Measurements from ENCODE around the gene C5. TPM values are rescaled to one million over a fixed set of nuclear protein-coding genes. Genes with fewer than 3 reads are reported as not detected.

The C5 gene
- total RNA-seq, 4 donors from 2014 or later = 3.2 to 13.2 (median 6.8) TPM

- TF ChIP-seq, protein P1, sequence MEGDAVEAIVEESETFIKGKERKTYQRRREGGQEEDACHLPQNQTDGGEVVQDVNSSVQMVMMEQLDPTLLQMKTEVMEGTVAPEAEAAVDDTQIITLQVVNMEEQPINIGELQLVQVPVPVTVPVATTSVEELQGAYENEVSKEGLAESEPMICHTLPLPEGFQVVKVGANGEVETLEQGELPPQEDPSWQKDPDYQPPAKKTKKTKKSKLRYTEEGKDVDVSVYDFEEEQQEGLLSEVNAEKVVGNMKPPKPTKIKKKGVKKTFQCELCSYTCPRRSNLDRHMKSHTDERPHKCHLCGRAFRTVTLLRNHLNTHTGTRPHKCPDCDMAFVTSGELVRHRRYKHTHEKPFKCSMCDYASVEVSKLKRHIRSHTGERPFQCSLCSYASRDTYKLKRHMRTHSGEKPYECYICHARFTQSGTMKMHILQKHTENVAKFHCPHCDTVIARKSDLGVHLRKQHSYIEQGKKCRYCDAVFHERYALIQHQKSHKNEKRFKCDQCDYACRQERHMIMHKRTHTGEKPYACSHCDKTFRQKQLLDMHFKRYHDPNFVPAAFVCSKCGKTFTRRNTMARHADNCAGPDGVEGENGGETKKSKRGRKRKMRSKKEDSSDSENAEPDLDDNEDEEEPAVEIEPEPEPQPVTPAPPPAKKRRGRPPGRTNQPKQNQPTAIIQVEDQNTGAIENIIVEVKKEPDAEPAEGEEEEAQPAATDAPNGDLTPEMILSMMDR (IDR thresholded peaks at IDR 0.05) = no peak
- TF ChIP-seq EP300 (IDR thresholded peaks at IDR 0.05) (no peak), POLR2AphosphoS5 (IDR thresholded peaks at IDR 0.05) (no peak), POLR2A (IDR thresholded peaks at IDR 0.05) (no peak)
- H3K27ac ChIP-seq = no peak overlapping the region
- no peaks in the 10 kb centered on the region for H3K9me3 ChIP-seq
- H3K4me1 ChIP-seq = peaks cover 61% of the 10 kb centered on the region
- no peaks in the 10 kb centered on the region for H3K27me3 ChIP-seq
- DNase-seq (ENCODE audit: low spot score in 2 of 2) = no peak
- H3K4me3 ChIP-seq = no peak overlapping the region
- no peaks in the 10 kb centered on the region for H3K36me3 ChIP-seq
- 44% methylated on average over 1 of the region's 1 CpG for WGBS
Observed at GRCh38 chr9:120937127-120937526, 112.9 kb downstream of the C5 start.

GRCh38 chr9:120936764-120937122 is 113.3 kb downstream of the C5 start:
- Histone ChIP-seq H3K27me3 (no peaks in the 10 kb centered on the region), H3K9me3 (no peaks in the 10 kb centered on the region), H3K4me1 (peaks cover 61% of the 10 kb centered on the region), H3K27ac (no peak overlapping the region), H3K4me3 (no peak overlapping the region), H3K36me3 (no peaks in the 10 kb centered on the region)
- DNase-seq (ENCODE audit: low spot score in 2 of 2) = no peak
- TF ChIP-seq POLR2A (IDR thresholded peaks at IDR 0.05) = no peak
- no peak for TF ChIP-seq EP300 (IDR thresholded peaks at IDR 0.05)
- TF ChIP-seq POLR2AphosphoS5 (IDR thresholded peaks at IDR 0.05) = no peak
- TF ChIP-seq, protein P1 (IDR thresholded peaks at IDR 0.05) = no peak
- WGBS = 54% methylated on average over 2 of the region's 2 CpGs

DNA sequence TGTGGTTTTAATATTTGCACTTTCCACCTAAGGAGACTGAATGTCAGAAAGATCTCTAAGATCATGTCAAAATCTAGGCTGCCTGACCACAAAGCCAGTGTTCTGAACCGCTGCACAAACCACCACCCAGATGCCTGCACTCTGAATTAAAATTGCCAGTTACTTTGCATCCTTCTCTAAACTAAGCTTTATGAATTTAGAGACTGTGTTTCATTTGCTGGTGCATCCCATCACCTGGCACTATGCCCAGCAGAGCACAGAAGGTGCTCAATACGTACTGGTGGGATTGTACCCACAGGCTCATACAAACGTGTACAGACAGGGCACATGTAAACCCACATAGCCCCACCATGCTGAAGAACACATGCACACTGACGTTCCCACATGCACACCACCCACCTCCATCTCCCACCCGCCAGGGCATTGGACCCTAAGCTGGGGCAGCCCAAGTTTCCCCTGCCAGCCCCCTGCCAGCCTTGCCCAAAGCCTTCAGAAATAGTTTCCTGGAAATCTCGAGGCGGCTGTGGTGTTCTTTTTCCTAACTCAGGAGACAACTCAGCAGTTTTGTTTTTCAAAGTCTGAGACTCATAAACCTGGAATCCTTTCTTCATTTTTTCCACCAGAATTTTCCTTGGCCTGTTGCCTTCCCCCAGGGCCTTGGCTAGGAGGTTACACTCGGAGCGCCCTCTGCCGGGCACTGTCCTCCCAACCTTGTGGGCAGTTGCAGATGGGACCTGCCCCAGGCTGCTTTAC is 113.9 kb downstream of the C5 start:
- H3K9me3 ChIP-seq = no peaks in the 10 kb centered on the region
- H3K27me3 ChIP-seq = no peaks in the 10 kb centered on the region
- WGBS = 1% methylated on average over 10 of the region's 10 CpGs
- H3K4me3 ChIP-seq = no peak overlapping the region
- no peak for TF ChIP-seq POLR2A (IDR thresholded peaks at IDR 0.05)
- TF ChIP-seq, protein P1 (IDR thresholded peaks at IDR 0.05) = peak; percentile 83 to 97
- TF ChIP-seq POLR2AphosphoS5 (IDR thresholded peaks at IDR 0.05) = peak in 2 of 3 donors; percentile 76 to 78
- no peaks in the 10 kb centered on the region for H3K36me3 ChIP-seq
- H3K4me1 ChIP-seq = peaks cover 61% of the 10 kb centered on the region
- peak; percentile 96 to 98 for DNase-seq (ENCODE audit: low spot score in 2 of 2)
- H3K27ac ChIP-seq = peak overlapping the region; percentile 84

GRCh38 chr9:120935383-120935857 is 114.7 kb downstream of the C5 start:
- H3K36me3 ChIP-seq = no peaks in the 10 kb centered on the region
- H3K27ac ChIP-seq = peak overlapping the region; percentile 84
- peak; percentile 98 to 99 for DNase-seq (ENCODE audit: low spot score in 2 of 2)
- H3K27me3 ChIP-seq = no peaks in the 10 kb centered on the region
- no peaks in the 10 kb centered on the region for H3K9me3 ChIP-seq
- H3K4me1 ChIP-seq = peaks cover 61% of the 10 kb centered on the region
- WGBS = 10% methylated on average over 4 of the region's 4 CpGs
- no peak overlapping the region for H3K4me3 ChIP-seq
- TF ChIP-seq POLR2AphosphoS5 (IDR thresholded peaks at IDR 0.05) = peak in 2 of 3 donors; percentile 68 to 77
- TF ChIP-seq, protein P1 (IDR thresholded peaks at IDR 0.05) = no peak
- TF ChIP-seq POLR2A (IDR thresholded peaks at IDR 0.05) = no peak
- TF ChIP-seq EP300 (IDR thresholded peaks at IDR 0.05) = no peak

DNA sequence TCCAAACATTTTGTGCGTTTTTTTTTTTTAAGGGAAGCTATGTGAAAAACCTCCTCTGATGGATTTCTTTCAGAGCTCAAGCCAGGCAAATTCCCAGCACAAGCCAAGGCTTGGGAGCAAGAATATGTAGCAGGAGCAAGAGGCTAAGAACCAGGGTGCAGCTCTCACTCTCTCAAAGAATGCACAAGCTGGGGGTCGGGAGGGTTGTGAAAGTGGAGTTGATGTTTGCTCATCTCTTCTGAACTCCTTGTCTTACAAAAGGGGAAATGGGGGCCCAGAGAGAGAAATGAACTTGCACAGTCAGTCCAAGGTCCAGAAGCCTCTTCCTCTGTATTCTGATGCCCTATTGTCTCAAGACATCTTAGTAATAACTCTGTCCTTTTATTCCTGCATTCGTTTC is 115.8 kb downstream of the C5 start:
- Histone ChIP-seq H3K9me3 (no peaks in the 10 kb centered on the region), H3K4me3 (no peak overlapping the region), H3K4me1 (peaks cover 70% of the 10 kb centered on the region), H3K27ac (no peak overlapping the region), H3K36me3 (no peaks in the 10 kb centered on the region), H3K27me3 (no peaks in the 10 kb centered on the region)
- no peak for DNase-seq (ENCODE audit: low spot score in 2 of 2)
- TF ChIP-seq POLR2AphosphoS5 (IDR thresholded peaks at IDR 0.05) = no peak
- TF ChIP-seq, protein P1 (IDR thresholded peaks at IDR 0.05) = no peak
- TF ChIP-seq POLR2A (IDR thresholded peaks at IDR 0.05) = no peak
- no peak for TF ChIP-seq EP300 (IDR thresholded peaks at IDR 0.05)
- WGBS = 27% methylated on average over 3 of the region's 3 CpGs
